NCI-H1694 (cell line): ENCODE results near the gene UBE2G2.
"Not testable (repeated sequence)": the region's sequence is repeated elsewhere in the genome, so short reads cannot be mapped to it uniquely, and the experiment has no call there.

Experiments used
- DNase-seq: peaks from one replicate; lab custom pipeline; 2025; lab: John Stamatoyannopoulos, UW

The UBE2G2 gene

GRCh38 chr21:44836349-44836665 is 34.7 kb upstream of the UBE2G2 start:
- no peak for DNase-seq

- DNase-seq: no peak
Measured at GRCh38 chr21:44835647-44835973, 34.0 kb upstream of the UBE2G2 start.

GRCh38 chr21:44834951-44835646 is 33.5 kb upstream of the UBE2G2 start:
- DNase-seq: no peak

- no peak for DNase-seq
Measured at GRCh38 chr21:44834231-44834950, 32.8 kb upstream of the UBE2G2 start.

- DNase-seq: no peak
Measured at GRCh38 chr21:44833663-44834062, 32.0 kb upstream of the UBE2G2 start.

GRCh38 chr21:44832516-44833255 is 31.1 kb upstream of the UBE2G2 start:
- not testable (repeated sequence) for DNase-seq

GRCh38 chr21:44831227-44831860 is 29.7 kb upstream of the UBE2G2 start:
- no peak for DNase-seq

GRCh38 chr21:44829507-44830092 is 28.0 kb upstream of the UBE2G2 start:
- no peak for DNase-seq

GRCh38 chr21:44828362-44829056 is 26.9 kb upstream of the UBE2G2 start:
- DNase-seq: no peak

GRCh38 chr21:44823179-44823660 is 21.6 kb upstream of the UBE2G2 start:
- no peak for DNase-seq

- DNase-seq: no peak
Measured at GRCh38 chr21:44822484-44823178, 21.0 kb upstream of the UBE2G2 start.

- DNase-seq: no peak
Measured at GRCh38 chr21:44820851-44821250, 19.2 kb upstream of the UBE2G2 start.

- no peak for DNase-seq
Measured at GRCh38 chr21:44819283-44820243, 17.9 kb upstream of the UBE2G2 start.

- DNase-seq: no peak
Measured at GRCh38 chr21:44818640-44819011, 17.0 kb upstream of the UBE2G2 start.

GRCh38 chr21:44817914-44818639 is 16.5 kb upstream of the UBE2G2 start, which contains the start of gene SUMO3:
TSS of gene SUMO3 (minus strand) at chr21:44818062. CDS start at chr21:44817968, 94 bp downstream.
- DNase-seq: peak; percentile 29

- peak; percentile 34 for DNase-seq
Measured at GRCh38 chr21:44817506-44817880, 15.9 kb upstream of the UBE2G2 start.

- DNase-seq: no peak
Measured at GRCh38 chr21:44816761-44817505, 15.3 kb upstream of the UBE2G2 start.
